HEK293 (cell line): ENCODE measurements around the gene VAMP5.

Experiments
- CTCF ChIA-PET: fragments of 350-600 bp; formaldehyde crosslinking; extraction: SDS; loops from one replicate; lab custom pipeline; 2021; ENCODE audit warnings: antibody characterized with exemption; lab: Yijun Ruan, JAX
- POLR2A ChIA-PET: fragments of 300-600 bp; formaldehyde crosslinking; extraction: SDS; loops from one replicate; lab custom pipeline; 2020; ENCODE audit warnings: antibody characterized with exemption, inconsistent platforms; lab: Yijun Ruan, JAX
- H3K27ac ChIP-seq: fragments of 200-500 bp; sonication (Bioruptor generic); 2 replicates; pipeline ENCODE4 v1.5.1; 2014; ENCODE audit warnings: low read depth, low read length, control low read depth, inconsistent platforms; ENCODE audit errors: extremely low read depth
- H3K36me3 ChIP-seq, 2 experiments: fragments of 200-500 bp in 1 of 2; sonication (Bioruptor generic) in 1 of 2; 1 replicate in 1 of 2; 2 replicates in 1 of 2; pipeline ENCODE4 v1.5.1; 2014 to 2017; ENCODE audit warnings: inconsistent platforms in 2 of 2, low read length in 2 of 2; ENCODE audit not compliant: control insufficient read depth in 2 of 2, insufficient read depth in 1 of 2
- H3K4me1 ChIP-seq: fragments of 200-500 bp; sonication (Bioruptor generic); 2 replicates; pipeline ENCODE4 v1.5.1; 2014; ENCODE audit warnings: mild to moderate bottlenecking, low read length, inconsistent platforms; ENCODE audit not compliant: control insufficient read depth, insufficient read depth
- H3K4me3 ChIP-seq: 2 replicates; pipeline ENCODE4 v1.5.1; 2011; ENCODE audit warnings: low read depth, mild to moderate bottlenecking, control low read depth, low read length, moderate library complexity
- H3K9me3 ChIP-seq: fragments of 200-500 bp; sonication (Bioruptor generic); 2 replicates; pipeline ENCODE4 v1.5.1; 2014; ENCODE audit warnings: low read depth, low read length, inconsistent platforms; ENCODE audit not compliant: control insufficient read depth, insufficient read depth
- BCL11B ChIP-seq: fragments of 450-650 bp; formaldehyde crosslinking; IDR thresholded peaks from 2 replicates; pipeline ENCODE4 v1.5.1; 2016; ENCODE audit warnings: low read depth, missing biosample characterization, missing genetic modification characterization
- FEZF1 ChIP-seq: fragments of 450-650 bp; formaldehyde crosslinking; IDR thresholded peaks from 2 replicates; pipeline ENCODE4 v1.5.1; 2016; ENCODE audit warnings: missing biosample characterization, missing genetic modification characterization
- HOXC10 ChIP-seq: sonication (generic); formaldehyde crosslinking; IDR thresholded peaks from 2 replicates; pipeline ENCODE4 v1.8.1; 2023; ENCODE audit warnings: mild to moderate bottlenecking, missing genetic modification reagents
- IKZF3 ChIP-seq: fragments of 450-650 bp; IDR thresholded peaks from 2 replicates; pipeline ENCODE4 v1.5.0; 2018; ENCODE audit warnings: missing biosample characterization, mild to moderate bottlenecking, missing genetic modification characterization, moderate library complexity
- MYNN ChIP-seq: fragments of 450-650 bp; formaldehyde crosslinking; IDR thresholded peaks from 2 replicates; pipeline ENCODE4 v1.5.1; 2016; ENCODE audit warnings: missing biosample characterization, missing genetic modification characterization, borderline replicate concordance
- OVOL3 ChIP-seq: fragments of 450-650 bp; formaldehyde crosslinking; IDR thresholded peaks from 2 replicates; pipeline ENCODE4 v1.5.1; 2016; ENCODE audit warnings: missing biosample characterization, missing genetic modification characterization
- PATZ1 ChIP-seq: fragments of 450-650 bp; formaldehyde crosslinking; IDR thresholded peaks from 2 replicates; pipeline ENCODE4 v1.5.1; 2016; ENCODE audit warnings: missing biosample characterization, missing genetic modification characterization
- REST ChIP-seq: fragments of 450-650 bp; formaldehyde crosslinking; IDR thresholded peaks from 2 replicates; pipeline ENCODE4 v1.5.1; 2016; ENCODE audit warnings: missing biosample characterization, missing genetic modification characterization
- SP2 ChIP-seq: fragments of 450-650 bp; formaldehyde crosslinking; IDR thresholded peaks from 2 replicates; pipeline ENCODE4 v1.5.1; 2016; ENCODE audit warnings: missing biosample characterization, missing genetic modification characterization
- ZEB2 ChIP-seq: fragments of 450-650 bp; formaldehyde crosslinking; IDR thresholded peaks from 2 replicates; pipeline ENCODE4 v1.5.1; 2016; ENCODE audit warnings: missing biosample characterization, missing genetic modification characterization
- ZNF112 ChIP-seq: fragments of 450-650 bp; formaldehyde crosslinking; IDR thresholded peaks from 2 replicates; pipeline ENCODE4 v1.5.0; 2017; ENCODE audit warnings: missing biosample characterization, missing genetic modification characterization
- ZNF114 ChIP-seq: fragments of 450-650 bp; formaldehyde crosslinking; IDR thresholded peaks from 2 replicates; pipeline ENCODE4 v1.5.0; 2017; ENCODE audit warnings: missing biosample characterization, missing genetic modification characterization
- ZNF157 ChIP-seq: fragments of 450-650 bp; formaldehyde crosslinking; IDR thresholded peaks from 2 replicates; pipeline ENCODE4 v1.5.1; 2016; ENCODE audit warnings: missing biosample characterization, missing genetic modification characterization
- ZNF202 ChIP-seq: fragments of 450-650 bp; formaldehyde crosslinking; IDR thresholded peaks from 2 replicates; pipeline ENCODE4 v1.5.1; 2016; ENCODE audit warnings: missing biosample characterization, missing genetic modification characterization, borderline replicate concordance
- ZNF24 ChIP-seq: fragments of 450-650 bp; formaldehyde crosslinking; IDR thresholded peaks from 2 replicates; pipeline ENCODE4 v1.5.1; 2016; ENCODE audit warnings: missing biosample characterization, missing genetic modification characterization
- ZNF311 ChIP-seq: fragments of 450-650 bp; formaldehyde crosslinking; IDR thresholded peaks from 2 replicates; pipeline ENCODE4 v1.5.1; 2017; ENCODE audit warnings: missing biosample characterization, missing genetic modification characterization, borderline replicate concordance
- ZNF324 ChIP-seq: fragments of 450-650 bp; formaldehyde crosslinking; IDR thresholded peaks from 2 replicates; pipeline ENCODE4 v1.5.1; 2016; ENCODE audit warnings: missing biosample characterization, missing genetic modification characterization
- ZNF335 ChIP-seq: fragments of 450-650 bp; formaldehyde crosslinking; conservative IDR thresholded peaks from 2 replicates; pipeline ENCODE4 v1.5.1; 2016; ENCODE audit warnings: missing biosample characterization, missing genetic modification characterization
- ZNF398 ChIP-seq: fragments of 450-650 bp; formaldehyde crosslinking; IDR thresholded peaks from 2 replicates; pipeline ENCODE4 v1.5.1; 2017; ENCODE audit warnings: missing biosample characterization, missing genetic modification characterization
- ZNF510 ChIP-seq: fragments of 450-650 bp; formaldehyde crosslinking; IDR thresholded peaks from 2 replicates; pipeline ENCODE4 v1.5.1; 2018; ENCODE audit warnings: mild to moderate bottlenecking, missing genetic modification characterization, missing biosample characterization; ENCODE audit not compliant: insufficient replicate concordance
- ZNF600 ChIP-seq: fragments of 450-650 bp; formaldehyde crosslinking; IDR thresholded peaks from 2 replicates; pipeline ENCODE4 v1.5.1; 2016; ENCODE audit warnings: missing biosample characterization, missing genetic modification characterization
- ZSCAN5A ChIP-seq: fragments of 450-650 bp; formaldehyde crosslinking; IDR thresholded peaks from 2 replicates; pipeline ENCODE4 v1.5.1; 2016; ENCODE audit warnings: missing biosample characterization, missing genetic modification characterization
- ZXDB ChIP-seq: fragments of 450-650 bp; formaldehyde crosslinking; IDR thresholded peaks from 2 replicates; pipeline ENCODE4 v1.5.1; 2016; ENCODE audit warnings: missing biosample characterization, missing genetic modification characterization

VAMP5 gene

GRCh38 chr2:85600235-85600575, 16.0 kb downstream of the VAMP5 start (continued):
- no peak for TF ChIP-seq ZNF202
- no peak for TF ChIP-seq ZNF311 (tag by site-specific recombination)
- no peak for TF ChIP-seq ZEB2 (tag by site-specific recombination)
- TF ChIP-seq FEZF1 (tag by site-specific recombination) = no peak
- no peak for TF ChIP-seq HOXC10 (CRISPR knock-in tag)
- TF ChIP-seq OVOL3 (tag by site-specific recombination) = no peak
- TF ChIP-seq ZXDB (tag by site-specific recombination) = no peak
- TF ChIP-seq MYNN = no peak

GRCh38 chr2:85600951-85601770, 16.9 kb downstream of the VAMP5 start:
- POLR2A ChIA-PET = interaction anchor here (0.6 to 3.0 kb wide), 5 partner anchors 11 to 694 kb away, joined by 3 to 31 read pairs (median 3); partner anchors contain the start of genes C2orf68 and MAT2A
- Histone ChIP-seq H3K4me1 (peaks cover 9% of the 10 kb centered on the region), H3K27ac (no peak overlapping the region), H3K9me3 (no peaks in the 10 kb centered on the region), H3K4me3 (no peak overlapping the region), H3K36me3 (peaks cover 7 to 35% of the 10 kb centered on the region in 2 experiments; a peak in 2 of 3 replicates)
- peak; percentile 24; the same call in 1 of the 2 replicates for TF ChIP-seq REST (tag by site-specific recombination)
- TF ChIP-seq BCL11B (tag by site-specific recombination) = no peak
- TF ChIP-seq ZNF114 = no peak
- CTCF ChIA-PET = interaction anchor here (0.6 to 1.1 kb wide), 3 partner anchors 39 to 216 kb away, joined by 3 to 4 read pairs (median 3); no protein-coding TSS in a partner anchor

GRCh38 chr2:85601771-85602475, 17.7 kb downstream of the VAMP5 start:
- Histone ChIP-seq H3K27ac (peak overlapping the region; percentile 51; the same call in 1 of the 2 replicates), H3K9me3 (no peaks in the 10 kb centered on the region), H3K4me3 (peak overlapping the region; percentile 73), H3K36me3 (peaks cover 11 to 31% of the 10 kb centered on the region in 2 experiments), H3K4me1 (peaks cover 9% of the 10 kb centered on the region)
- ChIA-PET CTCF (interaction anchor here (0.6 to 1.2 kb wide), 3 partner anchors 40 to 216 kb away, joined by 3 to 7 read pairs (median 4); no protein-coding TSS in a partner anchor), POLR2A (interaction anchor here (0.5 to 3.0 kb wide), 9 partner anchors 10 to 695 kb away, joined by 3 to 31 read pairs (median 3); partner anchors contain the start of genes C2orf68, MAT2A and VAMP8)
- TF ChIP-seq PATZ1 (0 out of 2 replicates have a peak, but pooled peaks have one; percentile 20), ZNF398 (tag by site-specific recombination) (peak; percentile 44), ZNF600 (tag by site-specific recombination) (peak; percentile 34; the same call in 1 of the 2 replicates), IKZF3 (tag by site-specific recombination) (no peak), ZNF112 (tag by site-specific recombination) (no peak), ZNF24 (no peak), ZNF157 (no peak), ZNF510 (tag by site-specific recombination) (no peak), ZNF324 (tag by site-specific recombination) (no peak), SP2 (tag by site-specific recombination) (peak; percentile 33), ZNF335 (tag by site-specific recombination) (peak; percentile 88), ZSCAN5A (tag by site-specific recombination) (no peak)
